ENCODE results near the gene KLK12. TPM values are rescaled to one million over a fixed set of nuclear protein-coding genes. Genes with fewer than 3 reads are reported as not detected.

Gene KLK12
- total and polyA plus RNA-seq, 9 of the 15 experiments (the other 6 are each of a cell fraction or from before 2014, with no cell fraction given) = not detected

DNA sequence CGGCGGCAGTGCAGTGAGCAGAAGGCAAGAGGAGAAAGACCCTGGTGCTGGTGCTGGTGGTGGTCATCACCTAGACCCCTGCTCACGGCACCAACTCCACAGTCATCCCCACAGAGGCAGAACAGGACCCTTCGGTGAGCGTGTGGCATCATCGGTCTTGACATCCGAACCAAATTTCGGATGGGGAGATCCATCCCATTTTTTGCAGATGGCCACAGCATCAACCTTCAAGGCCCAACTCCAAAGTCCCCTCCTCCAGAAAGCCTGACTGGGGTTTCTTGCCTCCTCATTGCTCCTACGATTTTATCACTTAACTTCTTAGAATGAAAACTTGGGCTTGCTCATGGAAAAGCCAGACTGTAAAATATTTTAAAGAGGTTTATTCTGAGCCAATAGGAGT is 8.7 kb upstream of the KLK12 start:
- in situ Hi-C loops (cut with MboI) (no loop called here), intact Hi-C loops (cut with micrococcal nuclease) (no loop called here)
- DNase-seq (ENCODE audit: extremely low read depth in 1 of 4, low spot score in 3 of 4) (no peak), ATAC-seq (no peak), FAIRE-seq (no peak)
- no peak overlapping the region for H3K9ac ChIP-seq (ENCODE audit: insufficient read depth in 1 of 2, low read depth in 2 of 2, low read length in 2 of 2)
- BruUV-seq (replicated peaks) = no TSS peak
- ChIA-PET CTCF (ENCODE audit: low intra/inter-chr PET ratio) (no interaction called here), POLR2A (interaction anchor here (1.1 to 1.5 kb wide), 2 partner anchors 9 kb away, joined by 3 to 5 read pairs; partner anchors contain the start of gene KLK12)
- no peaks in the 10 kb centered on the region for H3K36me3 ChIP-seq (ENCODE audit: control insufficient read depth, insufficient read depth, low read length)
- no peak overlapping the region for H3K4me2 ChIP-seq (ENCODE audit: insufficient read depth, low read length)
- no peaks in the 10 kb centered on the region for H3K9me1 ChIP-seq (ENCODE audit: control insufficient read depth, insufficient read depth, low read length)
- no peak overlapping the region for H3K27ac ChIP-seq (ENCODE audit: extremely low read depth, low read depth, low read length)
- H3K9me3 ChIP-seq (replicated peaks; ENCODE audit: control insufficient read depth, insufficient read depth, low read depth, low read length) = no peaks in the 10 kb centered on the region
- no peak overlapping the region for H3K4me3 ChIP-seq
- no peak overlapping the region for H2AFZ ChIP-seq (ENCODE audit: low read depth, low read length)
- H4K20me1 ChIP-seq (replicated peaks; ENCODE audit: control insufficient read depth, insufficient read depth, low read length) = no peaks in the 10 kb centered on the region
- WGBS (ENCODE audit: insufficient coverage, low coverage, missing lambda C conversion rate) = 3% methylated on average over 9 of the region's 9 CpGs
- no peaks in the 10 kb centered on the region for H3K4me1 ChIP-seq (replicated peaks in 1 of 2; ENCODE audit: control insufficient read depth in 2 of 2, insufficient read depth in 2 of 2, low read length in 2 of 2)
- H3K79me2 ChIP-seq (ENCODE audit: control insufficient read depth, insufficient read depth, low read length) = no peaks in the 10 kb centered on the region
- H3K27me3 ChIP-seq (ENCODE audit: control insufficient read depth in 2 of 2, insufficient read depth in 2 of 2, low read length in 2 of 2) = peaks cover 15 to 17% of the 10 kb centered on the region in 2 experiments; a peak in 3 of 5 replicates
- TF ChIP-seq BHLHE40 (IDR thresholded peaks at IDR 0.05; ENCODE audit: low read length) (no peak), ZFP36 (IDR thresholded peaks at IDR 0.05; ENCODE audit: low read depth, low read length, partially characterized antibody) (peak; percentile 84), CSDE1 (IDR thresholded peaks at IDR 0.05) (no peak), TAF7 (tag; IDR thresholded peaks at IDR 0.05) (no peak), ZNF174 (CRISPR knock-in tag; IDR thresholded peaks at IDR 0.05) (no peak), PHB2 (IDR thresholded peaks at IDR 0.05; ENCODE audit: low read depth) (no peak), RBM39 (optimal IDR thresholded peaks at IDR 0.05; ENCODE audit: low read depth, low read length) (no peak), ZNF766 (CRISPR knock-in tag; conservative IDR thresholded peaks at IDR 0.05) (0 out of 2 replicates have a peak, but pooled peaks have one; percentile 39), BRCA1 (IDR thresholded peaks at IDR 0.05) (no peak), BRCA1 (CRISPR knock-in tag; IDR thresholded peaks at IDR 0.05) (no peak), ZNF431 (CRISPR knock-in tag; IDR thresholded peaks at IDR 0.05) (no peak), NR2C2 (CRISPR knock-in tag; IDR thresholded peaks at IDR 0.05) (no peak), NR2C2 (tag; IDR thresholded peaks at IDR 0.05) (no peak), PTRF (tag; IDR thresholded peaks at IDR 0.05) (no peak)
- TF ChIP-seq, protein P1, sequence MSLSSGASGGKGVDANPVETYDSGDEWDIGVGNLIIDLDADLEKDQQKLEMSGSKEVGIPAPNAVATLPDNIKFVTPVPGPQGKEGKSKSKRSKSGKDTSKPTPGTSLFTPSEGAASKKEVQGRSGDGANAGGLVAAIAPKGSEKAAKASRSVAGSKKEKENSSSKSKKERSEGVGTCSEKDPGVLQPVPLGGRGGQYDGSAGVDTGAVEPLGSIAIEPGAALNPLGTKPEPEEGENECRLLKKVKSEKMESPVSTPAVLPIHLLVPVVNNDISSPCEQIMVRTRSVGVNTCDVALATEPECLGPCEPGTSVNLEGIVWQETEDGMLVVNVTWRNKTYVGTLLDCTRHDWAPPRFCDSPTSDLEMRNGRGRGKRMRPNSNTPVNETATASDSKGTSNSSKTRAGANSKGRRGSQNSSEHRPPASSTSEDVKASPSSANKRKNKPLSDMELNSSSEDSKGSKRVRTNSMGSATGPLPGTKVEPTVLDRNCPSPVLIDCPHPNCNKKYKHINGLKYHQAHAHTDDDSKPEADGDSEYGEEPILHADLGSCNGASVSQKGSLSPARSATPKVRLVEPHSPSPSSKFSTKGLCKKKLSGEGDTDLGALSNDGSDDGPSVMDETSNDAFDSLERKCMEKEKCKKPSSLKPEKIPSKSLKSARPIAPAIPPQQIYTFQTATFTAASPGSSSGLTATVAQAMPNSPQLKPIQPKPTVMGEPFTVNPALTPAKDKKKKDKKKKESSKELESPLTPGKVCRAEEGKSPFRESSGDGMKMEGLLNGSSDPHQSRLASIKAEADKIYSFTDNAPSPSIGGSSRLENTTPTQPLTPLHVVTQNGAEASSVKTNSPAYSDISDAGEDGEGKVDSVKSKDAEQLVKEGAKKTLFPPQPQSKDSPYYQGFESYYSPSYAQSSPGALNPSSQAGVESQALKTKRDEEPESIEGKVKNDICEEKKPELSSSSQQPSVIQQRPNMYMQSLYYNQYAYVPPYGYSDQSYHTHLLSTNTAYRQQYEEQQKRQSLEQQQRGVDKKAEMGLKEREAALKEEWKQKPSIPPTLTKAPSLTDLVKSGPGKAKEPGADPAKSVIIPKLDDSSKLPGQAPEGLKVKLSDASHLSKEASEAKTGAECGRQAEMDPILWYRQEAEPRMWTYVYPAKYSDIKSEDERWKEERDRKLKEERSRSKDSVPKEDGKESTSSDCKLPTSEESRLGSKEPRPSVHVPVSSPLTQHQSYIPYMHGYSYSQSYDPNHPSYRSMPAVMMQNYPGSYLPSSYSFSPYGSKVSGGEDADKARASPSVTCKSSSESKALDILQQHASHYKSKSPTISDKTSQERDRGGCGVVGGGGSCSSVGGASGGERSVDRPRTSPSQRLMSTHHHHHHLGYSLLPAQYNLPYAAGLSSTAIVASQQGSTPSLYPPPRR (CRISPR knock-in tag; IDR thresholded peaks at IDR 0.05; ENCODE audit: borderline replicate concordance) = no peak
- TF ChIP-seq, protein P2, sequence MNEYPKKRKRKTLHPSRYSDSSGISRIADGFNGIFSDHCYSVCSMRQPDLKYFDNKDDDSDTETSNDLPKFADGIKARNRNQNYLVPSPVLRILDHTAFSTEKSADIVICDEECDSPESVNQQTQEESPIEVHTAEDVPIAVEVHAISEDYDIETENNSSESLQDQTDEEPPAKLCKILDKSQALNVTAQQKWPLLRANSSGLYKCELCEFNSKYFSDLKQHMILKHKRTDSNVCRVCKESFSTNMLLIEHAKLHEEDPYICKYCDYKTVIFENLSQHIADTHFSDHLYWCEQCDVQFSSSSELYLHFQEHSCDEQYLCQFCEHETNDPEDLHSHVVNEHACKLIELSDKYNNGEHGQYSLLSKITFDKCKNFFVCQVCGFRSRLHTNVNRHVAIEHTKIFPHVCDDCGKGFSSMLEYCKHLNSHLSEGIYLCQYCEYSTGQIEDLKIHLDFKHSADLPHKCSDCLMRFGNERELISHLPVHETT (CRISPR knock-in tag; conservative IDR thresholded peaks at IDR 0.05 in 1 of 2, IDR thresholded peaks at IDR 0.05 in 1 of 2) = no peak
- TF ChIP-seq, protein P3, sequence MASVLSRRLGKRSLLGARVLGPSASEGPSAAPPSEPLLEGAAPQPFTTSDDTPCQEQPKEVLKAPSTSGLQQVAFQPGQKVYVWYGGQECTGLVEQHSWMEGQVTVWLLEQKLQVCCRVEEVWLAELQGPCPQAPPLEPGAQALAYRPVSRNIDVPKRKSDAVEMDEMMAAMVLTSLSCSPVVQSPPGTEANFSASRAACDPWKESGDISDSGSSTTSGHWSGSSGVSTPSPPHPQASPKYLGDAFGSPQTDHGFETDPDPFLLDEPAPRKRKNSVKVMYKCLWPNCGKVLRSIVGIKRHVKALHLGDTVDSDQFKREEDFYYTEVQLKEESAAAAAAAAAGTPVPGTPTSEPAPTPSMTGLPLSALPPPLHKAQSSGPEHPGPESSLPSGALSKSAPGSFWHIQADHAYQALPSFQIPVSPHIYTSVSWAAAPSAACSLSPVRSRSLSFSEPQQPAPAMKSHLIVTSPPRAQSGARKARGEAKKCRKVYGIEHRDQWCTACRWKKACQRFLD (CRISPR knock-in tag; IDR thresholded peaks at IDR 0.05) = no peak

Data from K562 (cell line).